HUES6 (cell line): ENCODE measurements around the gene PSMB10.

Source experiments
- H3K27ac ChIP-seq: 2 replicates; pipeline ENCODE4 v1.7.0; 2013; ENCODE audit warnings: low read depth, mild to moderate bottlenecking, low read length, inconsistent platforms
- H3K27me3 ChIP-seq: 2 replicates; pipeline ENCODE4 v1.6.1; 2013; ENCODE audit warnings: low read length; ENCODE audit not compliant: control insufficient read depth, insufficient read depth
- H3K36me3 ChIP-seq: 2 replicates; pipeline ENCODE4 v1.6.1; 2013; ENCODE audit warnings: low read length; ENCODE audit not compliant: control insufficient read depth, insufficient read depth
- H3K4me1 ChIP-seq: 2 replicates; pipeline ENCODE4 v1.6.1; 2013; ENCODE audit warnings: low read length; ENCODE audit not compliant: control insufficient read depth, insufficient read depth
- H3K4me3 ChIP-seq: 2 replicates; pipeline ENCODE4 v1.5.1; 2013; ENCODE audit warnings: low read depth, low read length
- H3K9ac ChIP-seq: one replicate; pipeline ENCODE4 v1.6.1; 2013; ENCODE audit warnings: mild to moderate bottlenecking, low read length
- H3K9me3 ChIP-seq: 2 replicates; pipeline ENCODE4 v1.6.1; 2013; ENCODE audit warnings: low read depth, low read length; ENCODE audit not compliant: control insufficient read depth, insufficient read depth

The PSMB10 gene

DNA sequence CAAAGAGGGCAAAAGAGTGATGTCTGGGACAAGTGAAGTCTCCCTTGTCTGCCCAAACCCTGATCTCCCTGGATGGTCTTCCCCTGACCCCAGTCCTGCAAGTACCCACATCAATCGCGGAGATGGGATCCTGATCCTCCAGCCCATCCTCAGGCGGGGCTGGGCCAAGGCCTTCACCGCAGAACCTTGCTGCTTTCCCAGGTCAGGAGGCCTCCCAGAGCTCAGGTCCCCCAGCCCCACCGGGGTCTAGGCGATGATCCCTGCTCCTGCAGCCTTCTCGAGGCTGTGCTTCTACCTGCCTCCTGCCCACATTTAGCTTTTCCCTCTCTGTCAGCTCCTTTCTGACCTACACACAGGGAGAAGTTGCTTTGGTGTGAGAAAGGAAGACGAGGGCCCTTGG is 25.5 kb upstream of the PSMB10 start:
- no peaks in the 10 kb centered on the region for H3K9me3 ChIP-seq
- H3K36me3 ChIP-seq, result peaks cover 70% of the 10 kb centered on the region
- H3K27ac ChIP-seq, result no peak overlapping the region
- H3K4me3 ChIP-seq, result no peak overlapping the region
- H3K4me1 ChIP-seq, result peaks cover 37% of the 10 kb centered on the region
- H3K9ac ChIP-seq, result no peak overlapping the region
- H3K27me3 ChIP-seq, result no peaks in the 10 kb centered on the region

DNA sequence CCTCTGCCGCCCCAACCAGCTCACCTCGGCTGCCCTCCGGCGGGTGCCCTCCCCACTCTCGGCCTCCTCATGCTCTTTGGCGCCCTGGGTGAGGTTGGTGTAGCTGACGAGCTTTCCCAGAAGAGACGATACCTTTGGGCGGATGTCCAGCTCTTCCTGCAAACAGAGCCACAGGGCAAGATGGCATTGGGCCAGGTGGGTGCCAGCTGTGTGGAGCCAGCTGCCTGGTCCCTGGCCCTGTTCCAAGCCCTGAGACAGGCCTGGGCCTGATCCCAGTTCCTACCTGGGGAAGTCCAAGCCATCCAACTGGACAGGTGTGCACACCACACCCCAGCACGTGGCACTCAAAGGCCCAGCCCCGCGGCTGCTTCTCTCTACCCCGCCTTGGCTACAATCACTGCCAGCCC is 24.9 kb upstream of the PSMB10 start:
- H3K9me3 ChIP-seq, result no peaks in the 10 kb centered on the region
- H3K4me3 ChIP-seq, result no peak overlapping the region
- no peak overlapping the region for H3K27ac ChIP-seq
- H3K36me3 ChIP-seq, result peaks cover 71% of the 10 kb centered on the region
- no peaks in the 10 kb centered on the region for H3K27me3 ChIP-seq
- H3K9ac ChIP-seq, result no peak overlapping the region
- H3K4me1 ChIP-seq, result peaks cover 32% of the 10 kb centered on the region

DNA sequence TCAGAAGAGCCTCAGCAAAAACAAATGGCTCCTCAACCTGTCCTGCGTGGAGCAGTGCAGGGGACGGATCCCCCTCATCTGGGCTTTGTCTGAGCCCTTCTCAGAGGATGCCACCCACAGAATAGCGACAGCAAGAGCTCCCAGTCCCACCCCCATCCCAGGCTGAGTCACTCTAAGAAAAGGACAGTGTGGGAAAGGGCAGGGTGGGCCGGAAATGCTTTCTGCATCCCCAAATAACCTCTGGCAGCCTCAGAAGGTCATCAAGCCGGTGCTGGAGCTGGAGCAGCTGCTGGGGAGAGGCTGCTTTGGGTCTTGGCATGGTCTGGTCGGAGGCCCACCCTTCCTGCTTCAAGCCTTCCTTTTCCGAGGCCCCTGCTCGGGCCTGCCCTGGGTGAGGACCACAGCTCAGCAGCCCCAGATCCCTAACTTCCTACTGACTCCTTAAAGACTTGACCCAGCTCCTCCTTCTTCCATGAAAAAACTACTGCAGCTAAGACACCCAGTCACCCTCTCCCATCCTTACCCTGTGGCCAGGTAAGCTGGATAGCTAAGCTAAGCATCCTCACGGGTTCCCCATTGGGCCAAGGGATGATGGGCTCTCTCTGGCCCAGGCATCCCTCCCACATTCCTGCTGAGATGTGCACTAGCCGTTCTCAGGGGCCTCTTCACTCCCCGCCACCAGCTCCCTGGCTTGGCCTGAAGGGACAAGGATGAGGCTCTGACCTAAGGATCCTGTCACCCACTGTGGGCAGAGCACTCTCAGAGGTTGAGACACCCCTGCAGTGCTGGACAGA is 23.1 kb upstream of the PSMB10 start:
- peaks cover 15% of the 10 kb centered on the region for H3K4me1 ChIP-seq
- no peaks in the 10 kb centered on the region for H3K27me3 ChIP-seq
- peaks cover 84% of the 10 kb centered on the region for H3K36me3 ChIP-seq
- no peak overlapping the region for H3K27ac ChIP-seq
- no peak overlapping the region for H3K9ac ChIP-seq
- H3K9me3 ChIP-seq, result no peaks in the 10 kb centered on the region
- no peak overlapping the region for H3K4me3 ChIP-seq

DNA sequence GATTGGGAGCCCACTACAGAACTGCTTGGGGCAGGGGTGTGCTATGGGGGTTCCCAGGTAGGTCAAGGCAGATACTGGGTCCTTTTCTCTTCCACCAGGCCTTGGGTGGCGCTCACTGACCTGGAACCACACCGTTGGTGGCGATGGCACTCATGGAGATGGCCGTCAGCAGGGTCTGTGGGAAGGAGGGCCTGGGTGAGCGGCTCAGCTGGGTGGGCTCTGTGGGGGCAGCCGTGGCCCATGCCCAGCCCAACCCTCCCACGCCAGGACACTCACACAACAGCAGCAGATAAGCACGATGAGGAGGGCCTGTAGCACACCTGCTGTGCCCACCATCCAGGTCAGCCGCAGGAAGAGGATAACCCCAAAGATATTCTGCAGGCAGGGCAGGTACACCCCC is 21.0 kb upstream of the PSMB10 start:
- no peak overlapping the region for H3K27ac ChIP-seq

DNA sequence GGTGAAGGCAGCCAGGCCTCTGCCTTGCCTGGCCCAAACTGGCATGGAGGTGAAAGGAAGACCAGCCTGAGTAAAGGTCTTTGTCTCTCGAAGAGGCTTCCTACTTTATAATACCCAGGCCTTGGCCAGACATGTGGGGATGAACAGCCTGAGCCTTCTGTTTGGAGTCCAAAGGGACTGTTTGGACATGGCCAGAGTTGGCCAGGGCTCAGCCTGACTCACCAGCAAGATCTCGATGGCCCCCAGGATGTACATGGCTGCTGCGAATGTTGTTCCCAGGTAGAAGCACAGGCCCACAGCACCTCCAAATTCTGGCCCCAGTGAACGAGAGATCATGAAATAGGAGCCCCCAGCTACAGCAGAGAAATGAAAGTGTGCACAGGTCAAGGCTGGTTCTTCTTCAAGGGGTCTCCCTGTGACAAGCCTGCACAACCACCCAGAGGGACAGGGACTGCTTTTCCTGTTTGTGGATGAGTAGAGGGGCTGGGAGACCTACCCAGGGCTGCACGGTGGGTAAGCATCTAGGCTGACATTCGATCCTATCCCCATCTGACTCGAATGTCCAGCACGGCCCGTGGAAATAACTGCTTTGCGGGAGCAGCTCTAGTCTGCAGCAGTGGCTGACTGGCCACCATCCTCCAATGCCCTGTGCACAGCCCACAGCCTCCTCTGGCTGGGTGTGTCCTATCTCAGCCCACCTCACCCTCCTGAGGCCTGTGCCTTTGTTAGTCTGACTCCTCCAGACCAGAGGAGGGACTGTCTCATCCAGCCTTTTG is 18.0 kb upstream of the PSMB10 start:
- Histone ChIP-seq H3K9ac (no peak overlapping the region), H3K4me1 (no peaks in the 10 kb centered on the region), H3K9me3 (no peaks in the 10 kb centered on the region)

More for the DNA sequence above, 21.0 kb upstream of the PSMB10 start:
- no peaks in the 10 kb centered on the region for H3K27me3 ChIP-seq
- no peak overlapping the region for H3K9ac ChIP-seq
- H3K36me3 ChIP-seq, result peaks cover 88% of the 10 kb centered on the region
- no peaks in the 10 kb centered on the region for H3K4me1 ChIP-seq
- H3K4me3 ChIP-seq, result no peak overlapping the region
- no peaks in the 10 kb centered on the region for H3K9me3 ChIP-seq

DNA sequence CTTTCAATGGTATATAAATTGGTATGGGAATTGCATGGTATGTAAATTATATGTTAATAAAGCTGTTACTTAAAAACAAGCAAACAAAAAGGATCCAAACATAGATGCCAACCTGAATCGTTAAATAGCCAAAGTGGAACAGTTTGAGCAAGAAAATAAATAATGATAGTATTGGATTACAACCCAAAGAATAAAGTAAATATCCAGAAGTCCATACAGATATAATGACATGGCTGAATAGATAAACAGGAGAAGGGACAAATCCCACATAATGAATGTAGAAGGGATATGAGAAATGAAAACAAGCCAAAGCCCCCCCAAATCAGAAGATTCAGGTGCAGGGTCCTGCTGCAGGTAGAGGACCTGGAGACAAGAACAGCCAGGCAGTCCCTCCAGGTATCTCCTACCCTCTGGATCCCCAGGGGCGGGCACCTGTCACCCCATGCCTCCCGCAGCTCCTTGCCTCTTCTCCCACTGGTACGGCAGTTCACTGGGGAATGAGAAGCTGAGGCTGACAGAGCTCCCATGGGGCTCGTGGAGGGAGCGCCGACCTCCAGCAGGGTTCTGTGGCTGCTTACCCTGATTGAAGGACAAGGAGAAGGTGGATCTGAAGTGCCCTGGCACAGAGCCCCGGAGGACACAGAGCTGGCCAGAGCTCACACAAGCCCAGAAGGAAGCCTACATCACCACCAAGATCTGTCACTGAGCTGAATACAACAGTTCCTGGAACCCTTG is 17.2 kb upstream of the PSMB10 start:
- H3K27ac ChIP-seq, result no peak overlapping the region
- no peaks in the 10 kb centered on the region for H3K27me3 ChIP-seq
- no peaks in the 10 kb centered on the region for H3K4me1 ChIP-seq
- peaks cover 87% of the 10 kb centered on the region for H3K36me3 ChIP-seq
- no peak overlapping the region for H3K9ac ChIP-seq
- no peak overlapping the region for H3K4me3 ChIP-seq
- no peaks in the 10 kb centered on the region for H3K9me3 ChIP-seq

More for the DNA sequence above, 18.0 kb upstream of the PSMB10 start:
- Histone ChIP-seq H3K4me3 (no peak overlapping the region), H3K36me3 (peaks cover 87% of the 10 kb centered on the region), H3K27ac (no peak overlapping the region), H3K27me3 (no peaks in the 10 kb centered on the region)

DNA sequence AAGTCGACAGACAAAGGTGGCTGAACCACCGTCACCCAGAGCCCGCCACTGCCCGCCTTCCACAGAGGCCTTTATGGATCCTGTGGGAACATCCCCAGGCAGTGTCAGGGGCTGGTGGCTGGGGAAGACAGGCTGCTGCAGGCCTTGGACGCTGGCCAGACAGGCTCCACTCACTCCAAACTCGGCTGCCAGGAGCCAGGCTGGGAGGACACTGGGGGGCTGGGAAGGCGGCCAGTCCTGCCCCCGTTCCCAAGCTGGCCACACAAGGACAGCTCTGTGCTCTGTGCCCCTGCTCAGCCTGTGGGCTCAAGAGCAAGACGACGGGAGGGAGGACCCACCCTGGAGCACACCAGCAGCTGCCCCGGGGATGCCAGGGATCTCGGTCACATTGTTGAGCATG is 14.8 kb upstream of the PSMB10 start:
- no peaks in the 10 kb centered on the region for H3K27me3 ChIP-seq
- H3K9ac ChIP-seq, result no peak overlapping the region
- no peak overlapping the region for H3K4me3 ChIP-seq
- no peaks in the 10 kb centered on the region for H3K9me3 ChIP-seq
- peaks cover 93% of the 10 kb centered on the region for H3K36me3 ChIP-seq
- H3K4me1 ChIP-seq, result no peaks in the 10 kb centered on the region
- H3K27ac ChIP-seq, result no peak overlapping the region

DNA sequence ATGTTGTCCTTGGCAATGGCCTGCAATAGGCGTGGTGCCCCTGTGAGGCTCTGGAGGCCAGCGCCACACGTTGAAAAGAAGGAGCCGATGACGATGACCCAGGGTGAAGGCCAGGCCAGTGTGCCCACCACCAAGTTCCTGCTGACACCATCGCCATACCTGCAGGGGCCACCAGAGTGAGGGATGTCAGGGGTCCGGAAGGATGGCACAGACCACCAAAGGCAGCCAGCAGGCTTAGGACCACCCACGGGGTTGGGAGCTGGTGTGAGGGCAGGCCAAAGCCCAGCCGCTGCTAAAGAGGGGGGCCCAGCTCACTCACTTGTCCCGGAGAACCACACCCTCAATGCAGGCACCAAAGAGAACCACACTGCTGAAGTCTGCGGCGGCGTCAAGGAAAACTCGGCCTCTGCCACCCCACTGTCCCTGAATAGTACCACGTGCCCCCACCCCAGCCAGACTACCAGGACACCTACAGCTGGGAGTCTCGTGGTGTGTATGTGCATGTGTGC is 13.7 kb upstream of the PSMB10 start:
- no peak overlapping the region for H3K9ac ChIP-seq
- H3K9me3 ChIP-seq, result no peaks in the 10 kb centered on the region
- H3K4me1 ChIP-seq, result no peaks in the 10 kb centered on the region
- H3K36me3 ChIP-seq, result peaks cover 95% of the 10 kb centered on the region
- H3K27me3 ChIP-seq, result no peaks in the 10 kb centered on the region
- H3K4me3 ChIP-seq, result no peak overlapping the region
- no peak overlapping the region for H3K27ac ChIP-seq

DNA sequence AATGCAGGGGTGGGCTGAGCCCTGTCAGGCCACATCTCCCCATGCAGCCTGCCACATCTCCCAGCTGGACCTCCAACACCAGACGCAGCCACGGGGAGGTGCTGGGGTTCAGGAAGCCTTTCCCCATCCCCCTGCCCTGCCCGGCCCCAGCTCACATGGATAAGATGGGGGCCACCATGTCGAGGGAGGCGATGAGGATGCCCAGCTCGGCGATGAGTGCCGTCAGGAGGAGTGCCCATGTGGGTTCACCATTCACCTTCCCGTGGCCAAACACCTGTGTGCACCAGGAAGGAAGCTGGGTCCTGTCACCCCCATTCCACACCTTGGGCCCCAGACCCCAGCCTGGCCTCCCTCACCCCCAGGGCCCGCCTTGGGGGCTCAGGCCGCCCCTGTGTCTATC is 13.0 kb upstream of the PSMB10 start:
- Histone ChIP-seq H3K36me3 (peaks cover 95% of the 10 kb centered on the region), H3K4me1 (no peaks in the 10 kb centered on the region), H3K27ac (no peak overlapping the region), H3K9me3 (no peaks in the 10 kb centered on the region), H3K27me3 (no peaks in the 10 kb centered on the region), H3K4me3 (no peak overlapping the region), H3K9ac (no peak overlapping the region)

DNA sequence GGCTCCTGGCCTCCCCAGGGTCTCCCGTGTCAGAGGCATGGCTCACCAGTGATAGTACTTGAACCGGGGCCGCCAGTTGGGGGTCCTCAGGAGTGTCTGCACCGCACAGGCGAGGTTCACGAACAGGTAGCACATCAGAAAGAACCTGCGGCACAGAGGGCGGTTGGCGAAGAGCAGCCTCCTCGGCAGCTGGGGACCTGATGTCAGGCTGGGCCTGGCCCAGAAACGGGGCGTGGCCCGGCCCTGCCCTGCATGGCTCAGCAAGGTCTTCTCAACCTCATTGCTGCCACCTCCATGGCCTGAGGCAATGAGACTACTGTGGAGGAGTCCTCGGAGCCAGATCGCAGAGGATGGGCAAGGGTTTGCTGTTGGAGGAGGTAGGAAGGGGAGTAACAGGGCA is 11.4 kb upstream of the PSMB10 start:
- Histone ChIP-seq H3K27me3 (no peaks in the 10 kb centered on the region), H3K27ac (no peak overlapping the region), H3K36me3 (peaks cover 96% of the 10 kb centered on the region), H3K4me1 (no peaks in the 10 kb centered on the region), H3K9ac (no peak overlapping the region), H3K4me3 (no peak overlapping the region), H3K9me3 (no peaks in the 10 kb centered on the region)
